Progenitor cell of endocrine pancreas (in vitro differentiated cells): ENCODE results near the gene TMEM260. TPM values are rescaled to one million over a fixed set of nuclear protein-coding genes. Genes with fewer than 3 reads are reported as not detected.

Source experiments
- DNase-seq: peaks from one replicate; pipeline ENCODE4 v3.0.0; 2021; ENCODE audit warnings: low spot score; ENCODE audit not compliant: unreplicated experiment
- H3K27ac Mint-ChIP-seq: 2 replicates; pipeline ENCODE4 v1.8.0; 2021; ENCODE audit warnings: mild to moderate bottlenecking, moderate library complexity, mixed read lengths
- H3K27me3 Mint-ChIP-seq: 2 replicates; pipeline ENCODE4 v1.8.0; 2021; ENCODE audit warnings: mixed read lengths
- H3K36me3 Mint-ChIP-seq: 2 replicates; pipeline ENCODE4 v1.8.0; 2022; ENCODE audit warnings: mixed read lengths; ENCODE audit not compliant: insufficient read depth
- H3K4me1 Mint-ChIP-seq: 2 replicates; pipeline ENCODE4 v1.8.0; 2021; ENCODE audit warnings: low read depth, mixed read lengths
- H3K4me3 Mint-ChIP-seq: 2 replicates; pipeline ENCODE4 v1.8.0; 2021; ENCODE audit warnings: low read depth, mild to moderate bottlenecking, moderate library complexity, mixed read lengths
- H3K9me3 Mint-ChIP-seq: 2 replicates; pipeline ENCODE4 v1.8.0; 2021; ENCODE audit warnings: low read depth, mixed read lengths
- total RNA-seq: library from RNA; stranded (reverse); gene quantifications from 2 replicates; pipeline ENCODE4 v1.2.1, GENCODE V29; 2021
- TF ChIP-seq, protein P1 (sequence below): fragments of 200-600 bp; sonication (generic); IDR thresholded peaks from one replicate; pipeline ENCODE4 v1.5.0; 2021; ENCODE audit warnings: antibody characterized with exemption, mild to moderate bottlenecking; ENCODE audit not compliant: unreplicated experiment

TMEM260 gene
- total RNA-seq, 1 donor from 2014 or later: 44.2 TPM

DNA sequence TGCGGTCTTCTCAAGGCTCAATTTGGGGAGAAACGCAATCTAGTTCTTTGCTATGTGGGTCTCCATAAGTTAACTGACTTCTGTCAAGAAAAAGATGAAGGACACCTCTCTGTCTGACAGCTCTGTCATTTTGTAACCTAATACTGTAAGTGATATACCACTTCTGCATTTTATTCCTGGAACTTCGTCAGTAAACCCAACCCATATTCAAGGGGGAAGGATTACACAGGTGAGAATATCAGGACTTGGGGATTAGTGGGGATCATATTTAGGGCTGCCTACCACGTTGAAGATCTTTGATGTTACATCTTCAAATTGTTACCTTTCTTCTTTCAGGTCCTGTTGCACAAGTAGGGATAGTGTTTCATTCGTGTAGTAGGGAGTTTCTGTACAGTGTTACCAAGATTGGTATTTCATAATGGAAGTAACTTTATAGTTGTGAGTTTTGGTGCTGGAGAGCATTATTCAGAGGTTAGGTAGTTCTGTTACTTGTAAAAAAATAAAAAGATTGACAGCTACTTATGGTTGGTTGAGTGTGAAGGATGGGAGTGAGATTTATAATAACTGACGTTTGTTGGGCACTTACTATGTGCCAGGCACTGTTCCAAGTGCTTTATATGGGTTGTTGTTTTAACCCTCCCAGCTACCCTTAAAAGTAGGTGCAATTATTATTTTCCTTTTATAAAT lies 1.6 kb downstream of the TMEM260 start:
- no peaks in the 10 kb centered on the region for H3K9me3 Mint-ChIP-seq
- H3K4me1 Mint-ChIP-seq: peaks cover 30% of the 10 kb centered on the region
- DNase-seq: no peak
- no peak overlapping the region for H3K27ac Mint-ChIP-seq
- TF ChIP-seq, protein P1, sequence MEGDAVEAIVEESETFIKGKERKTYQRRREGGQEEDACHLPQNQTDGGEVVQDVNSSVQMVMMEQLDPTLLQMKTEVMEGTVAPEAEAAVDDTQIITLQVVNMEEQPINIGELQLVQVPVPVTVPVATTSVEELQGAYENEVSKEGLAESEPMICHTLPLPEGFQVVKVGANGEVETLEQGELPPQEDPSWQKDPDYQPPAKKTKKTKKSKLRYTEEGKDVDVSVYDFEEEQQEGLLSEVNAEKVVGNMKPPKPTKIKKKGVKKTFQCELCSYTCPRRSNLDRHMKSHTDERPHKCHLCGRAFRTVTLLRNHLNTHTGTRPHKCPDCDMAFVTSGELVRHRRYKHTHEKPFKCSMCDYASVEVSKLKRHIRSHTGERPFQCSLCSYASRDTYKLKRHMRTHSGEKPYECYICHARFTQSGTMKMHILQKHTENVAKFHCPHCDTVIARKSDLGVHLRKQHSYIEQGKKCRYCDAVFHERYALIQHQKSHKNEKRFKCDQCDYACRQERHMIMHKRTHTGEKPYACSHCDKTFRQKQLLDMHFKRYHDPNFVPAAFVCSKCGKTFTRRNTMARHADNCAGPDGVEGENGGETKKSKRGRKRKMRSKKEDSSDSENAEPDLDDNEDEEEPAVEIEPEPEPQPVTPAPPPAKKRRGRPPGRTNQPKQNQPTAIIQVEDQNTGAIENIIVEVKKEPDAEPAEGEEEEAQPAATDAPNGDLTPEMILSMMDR: no peak
- peaks cover 4% of the 10 kb centered on the region for H3K36me3 Mint-ChIP-seq
- no peaks in the 10 kb centered on the region for H3K27me3 Mint-ChIP-seq
- peak overlapping the region; percentile 94 for H3K4me3 Mint-ChIP-seq

DNA sequence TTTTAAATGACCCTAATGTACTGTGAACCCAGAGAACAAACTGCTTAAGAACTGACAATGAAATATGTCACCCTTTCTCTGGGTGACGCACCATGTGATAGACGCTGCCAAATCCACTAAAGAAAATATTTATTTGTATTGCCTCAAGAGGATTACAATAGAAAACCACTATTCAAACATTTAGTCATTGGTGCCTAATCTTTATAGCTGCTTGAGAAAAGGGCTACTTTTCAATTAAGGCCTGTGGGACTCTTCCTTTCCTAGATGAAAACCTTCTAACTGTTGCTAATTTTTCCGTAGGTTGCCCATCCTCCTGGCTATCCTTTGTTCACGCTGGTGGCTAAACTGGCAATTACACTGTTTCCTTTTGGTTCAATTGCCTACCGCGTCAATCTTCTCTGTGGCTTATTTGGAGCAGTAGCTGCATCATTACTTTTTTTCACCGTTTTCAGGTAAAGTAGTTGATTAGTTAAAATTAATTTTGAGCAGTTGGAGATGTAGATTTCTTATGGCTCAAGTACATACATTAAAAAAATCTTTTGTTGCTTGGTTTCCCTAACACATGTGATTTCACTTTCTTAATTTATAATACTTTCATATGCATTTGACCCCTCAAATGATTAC lies 6.0 kb downstream of the TMEM260 start:
- H3K4me1 Mint-ChIP-seq: peaks cover 30% of the 10 kb centered on the region
- H3K4me3 Mint-ChIP-seq: no peak overlapping the region
- H3K27me3 Mint-ChIP-seq: no peaks in the 10 kb centered on the region

DNA sequence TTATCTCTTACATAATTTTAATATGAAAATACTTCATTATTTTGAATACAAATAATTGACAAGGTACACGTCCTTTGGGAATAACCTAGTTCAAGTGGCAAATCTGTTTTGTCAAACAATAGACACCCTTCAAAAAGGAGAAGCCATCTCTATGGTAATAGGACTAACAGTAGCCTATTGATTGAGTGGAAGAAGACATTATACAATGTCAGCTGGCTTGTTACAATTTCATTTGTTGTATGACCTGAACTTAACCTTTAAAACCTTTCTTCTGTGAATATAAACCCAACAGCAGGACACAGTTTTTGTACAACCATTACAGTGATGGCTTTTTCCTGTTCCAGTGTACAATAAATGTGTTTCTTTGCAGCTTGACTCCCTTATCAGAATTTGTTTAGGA lies 8.1 kb downstream of the TMEM260 start:
- Mint-ChIP-seq H3K36me3 (peaks cover 5% of the 10 kb centered on the region), H3K9me3 (no peaks in the 10 kb centered on the region), H3K4me1 (peaks cover 25% of the 10 kb centered on the region), H3K27ac (no peak overlapping the region), H3K4me3 (no peak overlapping the region), H3K27me3 (no peaks in the 10 kb centered on the region)
- TF ChIP-seq, protein P1: no peak
- no peak for DNase-seq

More for the DNA sequence above, 6.0 kb downstream of the TMEM260 start:
- DNase-seq: no peak
- peaks cover 5% of the 10 kb centered on the region for H3K36me3 Mint-ChIP-seq
- TF ChIP-seq, protein P1: no peak
- no peaks in the 10 kb centered on the region for H3K9me3 Mint-ChIP-seq
- no peak overlapping the region for H3K27ac Mint-ChIP-seq

DNA sequence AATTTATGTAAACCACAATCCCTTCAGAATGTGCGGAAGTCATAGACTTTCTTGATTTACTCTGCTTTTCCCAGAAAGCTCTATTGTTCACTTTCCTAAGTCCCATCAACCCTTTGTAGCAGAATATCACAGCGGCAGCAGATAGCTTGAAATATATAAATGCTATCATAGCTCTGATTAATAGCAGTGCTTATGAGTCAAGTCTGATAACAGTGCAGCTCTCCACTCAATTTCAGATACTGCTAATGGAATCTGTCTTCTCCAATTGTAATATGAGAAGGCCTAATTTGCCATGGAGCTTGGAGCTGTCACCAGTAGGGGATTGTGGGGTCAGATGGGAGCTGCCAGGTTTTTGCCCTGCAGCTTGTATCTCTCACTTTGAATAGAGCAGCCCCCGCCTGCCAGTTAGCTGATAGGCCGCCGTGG lies 10.9 kb downstream of the TMEM260 start:
- no peak for DNase-seq
- H3K4me3 Mint-ChIP-seq: no peak overlapping the region
- peaks cover 9% of the 10 kb centered on the region for H3K36me3 Mint-ChIP-seq
- peaks cover 20% of the 10 kb centered on the region for H3K4me1 Mint-ChIP-seq
- H3K9me3 Mint-ChIP-seq: no peaks in the 10 kb centered on the region
- no peaks in the 10 kb centered on the region for H3K27me3 Mint-ChIP-seq
- TF ChIP-seq, protein P1: no peak
- no peak overlapping the region for H3K27ac Mint-ChIP-seq

DNA sequence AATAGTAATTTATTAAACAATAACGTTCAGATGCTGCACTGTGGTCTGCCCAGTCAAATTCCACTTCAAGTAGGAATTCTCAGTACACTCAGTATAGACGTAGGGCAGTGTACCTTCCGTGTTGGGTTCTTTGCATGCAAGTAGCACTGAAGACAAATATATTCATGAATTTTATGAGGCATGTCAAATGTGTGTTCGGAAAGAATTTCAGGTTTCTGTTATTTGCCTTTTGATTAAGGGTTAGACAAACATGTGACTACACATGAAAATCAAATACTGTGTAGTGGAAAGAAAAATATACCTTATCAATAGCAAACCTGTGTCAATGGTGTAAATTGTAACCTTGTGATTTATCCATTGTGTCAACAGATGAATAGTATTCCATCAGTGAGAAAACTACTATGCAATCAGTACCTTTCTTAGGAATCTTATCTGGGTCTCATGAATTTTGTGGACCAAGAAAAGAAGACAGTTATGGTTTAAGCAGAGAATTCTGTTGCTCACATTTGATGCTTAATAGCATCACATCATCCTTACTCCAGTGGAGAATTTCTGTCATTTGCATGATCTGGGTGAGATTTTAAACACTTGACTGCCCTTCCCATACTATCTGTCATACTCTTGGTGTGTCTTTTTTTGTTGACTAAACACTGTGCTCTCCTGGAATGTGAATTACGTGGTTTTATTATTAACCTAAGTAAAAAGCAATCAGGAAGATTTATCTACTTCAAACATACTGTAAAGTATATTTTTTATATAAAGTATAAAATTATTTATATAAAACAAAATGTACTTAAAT lies 13.3 kb downstream of the TMEM260 start:
- H3K27ac Mint-ChIP-seq: no peak overlapping the region
- H3K36me3 Mint-ChIP-seq: peaks cover 12% of the 10 kb centered on the region
- H3K9me3 Mint-ChIP-seq: no peaks in the 10 kb centered on the region
- no peaks in the 10 kb centered on the region for H3K27me3 Mint-ChIP-seq
- no peak overlapping the region for H3K4me3 Mint-ChIP-seq
- no peak for DNase-seq
- H3K4me1 Mint-ChIP-seq: peaks cover 18% of the 10 kb centered on the region
- TF ChIP-seq, protein P1: no peak
